DND-41 (cell line): Measurements from ENCODE around the gene FLAD1.

Experiments used
- EZH2 ChIP-seq: IDR thresholded peaks from 3 replicates; pipeline ENCODE4 v1.6.1; 2012; ENCODE audit warnings: borderline replicate concordance, low read depth, mild to moderate bottlenecking, moderate library complexity, low read length, inconsistent platforms; ENCODE audit not compliant: severe bottlenecking
- TF ChIP-seq, protein P1 (sequence below): IDR thresholded peaks from 2 replicates; pipeline ENCODE4 v1.5.1; 2012; ENCODE audit warnings: borderline replicate concordance, low read length, moderate library complexity, mild to moderate bottlenecking; ENCODE audit not compliant: poor library complexity, severe bottlenecking; ENCODE audit errors: extremely low read depth

DNA sequence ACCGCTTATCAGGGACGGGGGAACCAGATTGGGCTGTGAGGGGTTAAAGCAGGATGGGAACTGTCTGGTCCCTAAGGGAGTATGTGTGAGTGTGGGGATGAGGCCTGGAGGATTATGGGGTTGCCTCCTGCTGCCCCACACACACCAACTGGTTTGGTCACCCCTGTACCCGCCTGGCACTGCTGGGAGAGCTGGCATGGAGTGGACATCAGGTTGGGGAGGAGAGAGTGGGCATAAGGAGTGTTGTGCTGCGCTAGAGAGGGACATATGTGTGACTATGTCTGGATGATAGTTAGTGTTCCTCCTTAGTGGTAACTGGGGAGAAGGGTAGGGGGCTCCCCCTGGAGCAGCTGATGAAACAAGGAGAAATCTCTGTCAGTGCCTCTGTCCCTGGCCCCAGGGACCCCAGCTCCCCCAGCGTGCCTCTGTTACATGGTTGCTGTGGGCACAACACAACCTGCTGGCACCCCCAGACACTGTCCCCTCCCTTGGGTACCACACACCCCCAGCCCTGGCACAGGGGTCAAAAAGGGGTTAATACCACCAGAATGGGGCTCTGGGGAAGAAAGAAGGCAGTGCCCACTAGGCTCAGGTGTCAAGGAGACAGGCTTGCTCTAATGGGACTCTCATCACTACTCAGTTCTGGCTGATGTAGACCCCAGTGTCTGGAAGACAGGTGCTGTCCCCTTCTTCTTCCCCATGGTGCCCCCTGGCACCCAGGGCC, 21.4 kb downstream of the FLAD1 start:
- TF ChIP-seq, protein P1, sequence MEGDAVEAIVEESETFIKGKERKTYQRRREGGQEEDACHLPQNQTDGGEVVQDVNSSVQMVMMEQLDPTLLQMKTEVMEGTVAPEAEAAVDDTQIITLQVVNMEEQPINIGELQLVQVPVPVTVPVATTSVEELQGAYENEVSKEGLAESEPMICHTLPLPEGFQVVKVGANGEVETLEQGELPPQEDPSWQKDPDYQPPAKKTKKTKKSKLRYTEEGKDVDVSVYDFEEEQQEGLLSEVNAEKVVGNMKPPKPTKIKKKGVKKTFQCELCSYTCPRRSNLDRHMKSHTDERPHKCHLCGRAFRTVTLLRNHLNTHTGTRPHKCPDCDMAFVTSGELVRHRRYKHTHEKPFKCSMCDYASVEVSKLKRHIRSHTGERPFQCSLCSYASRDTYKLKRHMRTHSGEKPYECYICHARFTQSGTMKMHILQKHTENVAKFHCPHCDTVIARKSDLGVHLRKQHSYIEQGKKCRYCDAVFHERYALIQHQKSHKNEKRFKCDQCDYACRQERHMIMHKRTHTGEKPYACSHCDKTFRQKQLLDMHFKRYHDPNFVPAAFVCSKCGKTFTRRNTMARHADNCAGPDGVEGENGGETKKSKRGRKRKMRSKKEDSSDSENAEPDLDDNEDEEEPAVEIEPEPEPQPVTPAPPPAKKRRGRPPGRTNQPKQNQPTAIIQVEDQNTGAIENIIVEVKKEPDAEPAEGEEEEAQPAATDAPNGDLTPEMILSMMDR, result no peak
- TF ChIP-seq EZH2, result no peak
